Mucosa of descending colon (tissue), 3 donors: ENCODE measurements around the gene ZFAND3. TPM values are rescaled to one million over a fixed set of nuclear protein-coding genes. Genes with fewer than 3 reads are reported as not detected.

Source experiments
- ATAC-seq: fragments of 200-7000 bp; cut with Tn5 transposase; one replicate; pipeline ENCODE4 v1.9.1; 2020; ENCODE audit warnings: mild to moderate bottlenecking, moderate library complexity
- DNase-seq, 3 donors: peaks; one replicate each; pipeline ENCODE4 v3.0.0-alpha.2; 2020
- H3K36me3 ChIP-seq: fragments of 200-600 bp; one replicate; pipeline ENCODE4 v1.8.0; 2021; ENCODE audit warnings: low read depth, mild to moderate bottlenecking
- H3K4me1 ChIP-seq: fragments of 200-600 bp; one replicate; pipeline ENCODE4 v1.8.0; 2021; ENCODE audit warnings: low read depth, mild to moderate bottlenecking
- H3K4me3 ChIP-seq: fragments of 200-600 bp; one replicate; pipeline ENCODE4 v1.8.0; 2021; ENCODE audit warnings: mild to moderate bottlenecking
- H3K9me3 ChIP-seq: fragments of 200-600 bp; one replicate; pipeline ENCODE4 v1.8.0; 2021; ENCODE audit warnings: mild to moderate bottlenecking
- CTCF ChIP-seq: fragments of 200-600 bp; IDR thresholded peaks from one replicate; pipeline ENCODE4 v1.8.0; 2022; ENCODE audit warnings: antibody characterized with exemption, mild to moderate bottlenecking
- intact Hi-C, 2 donors: fragments of 100-400 bp; cut with DNase I in 1 of 2; cut with micrococcal nuclease in 1 of 2; formaldehyde crosslinking; loops; one replicate each; pipeline versions ENCODE4 v1.11.0 to v1.11.1; 2022; cut with DNase I, micrococcal nuclease
- total RNA-seq, 3 donors: library from RNA; stranded (reverse); fragmentation: NEBNext Ultra II Directional in 2 of 3; extraction: Animal tissue kit (Norgen Biotek cat#: 25700) in 2 of 3; gene quantifications; one replicate each; pipeline versions ENCODE4 v1.2.1 to v1.2.4, GENCODE V29; 2021 to 2023
- donor health status: DM: no; HTN: no; CAD: no; lungs with moderate emphysema.
- donor health status: DM: no; HTN: no; CAD: no.
- donor health status: DM: no; HTN: yes; CAD: no.

ZFAND3 gene
- total RNA-seq, 3 donors from 2014 or later: 63.9 to 84.0 (median 82.2) TPM

- no peak for TF ChIP-seq CTCF
- H3K4me3 ChIP-seq: no peak overlapping the region
- peaks cover 13% of the 10 kb centered on the region for H3K4me1 ChIP-seq
- no peak for ATAC-seq
- intact Hi-C loops: no loop called here
- DNase-seq: no peak
- H3K9me3 ChIP-seq: peaks cover 7% of the 10 kb centered on the region
- no peaks in the 10 kb centered on the region for H3K36me3 ChIP-seq
These were observed 195.8 kb downstream of the ZFAND3 start for GRCh38 chr6:38015341-38015740.

GRCh38 chr6:38016824-38017223 lies 197.3 kb downstream of the ZFAND3 start:
- DNase-seq: no peak
- H3K4me3 ChIP-seq: no peak overlapping the region
- no peak for TF ChIP-seq CTCF
- H3K4me1 ChIP-seq: peaks cover 13% of the 10 kb centered on the region
- intact Hi-C loops: no loop called here
- no peaks in the 10 kb centered on the region for H3K9me3 ChIP-seq
- ATAC-seq: no peak
- H3K36me3 ChIP-seq: no peaks in the 10 kb centered on the region

GRCh38 chr6:38018755-38019165 lies 199.2 kb downstream of the ZFAND3 start:
- Histone ChIP-seq H3K4me3 (no peak overlapping the region), H3K4me1 (peaks cover 13% of the 10 kb centered on the region), H3K9me3 (no peaks in the 10 kb centered on the region), H3K36me3 (no peaks in the 10 kb centered on the region)
- TF ChIP-seq CTCF: no peak
- ATAC-seq (peak; percentile 42), DNase-seq (peak in 1 of 3 donors; percentile 12)
- intact Hi-C loops: no loop called here

- no peak for ATAC-seq
- peaks cover 13% of the 10 kb centered on the region for H3K4me1 ChIP-seq
- intact Hi-C loops: no loop called here
These were observed 201.1 kb downstream of the ZFAND3 start for GRCh38 chr6:38020593-38020992.

GRCh38 chr6:38021029-38021428 lies 201.5 kb downstream of the ZFAND3 start:
- DNase-seq: no peak
- TF ChIP-seq CTCF: no peak
- Histone ChIP-seq H3K36me3 (no peaks in the 10 kb centered on the region), H3K4me1 (peaks cover 15% of the 10 kb centered on the region), H3K9me3 (peaks cover 7% of the 10 kb centered on the region), H3K4me3 (no peak overlapping the region)
- intact Hi-C loops: no loop called here
- ATAC-seq: no peak

More at GRCh38 chr6:38020593-38020992, 201.1 kb downstream of the ZFAND3 start:
- no peak for DNase-seq
- Histone ChIP-seq H3K4me3 (no peak overlapping the region), H3K9me3 (peaks cover 7% of the 10 kb centered on the region), H3K36me3 (no peaks in the 10 kb centered on the region)
- no peak for TF ChIP-seq CTCF

GRCh38 chr6:38021571-38021970 lies 202.0 kb downstream of the ZFAND3 start:
- H3K4me3 ChIP-seq: no peak overlapping the region
- TF ChIP-seq CTCF: no peak
- ATAC-seq: no peak
- intact Hi-C loops: no loop called here
- peaks cover 7% of the 10 kb centered on the region for H3K9me3 ChIP-seq
- H3K36me3 ChIP-seq: no peaks in the 10 kb centered on the region
- no peak for DNase-seq
- peaks cover 20% of the 10 kb centered on the region for H3K4me1 ChIP-seq
